IMR-90 (cell line): ENCODE data around the gene FGGY. TPM values are rescaled to one million over a fixed set of nuclear protein-coding genes. Genes with fewer than 3 reads are reported as not detected.

Experiments
- ATAC-seq: fragments of 200-7000 bp; cut with Tn5 transposase; 2 replicates; pipeline ENCODE4 v1.9.1; 2020; ENCODE audit warnings: low read depth, mild to moderate bottlenecking, moderate library complexity
- BruUV-seq: library from RNA; stranded (reverse); fragments of 400-500 nt; replicated peaks from 2 replicates; lab custom pipeline; 2021; lab: Mats Ljungman, UMichigan
- CTCF ChIA-PET: fragments of 300-600 bp; formaldehyde crosslinking; extraction: SDS; loops from one replicate; lab custom pipeline; 2021; ENCODE audit warnings: antibody characterized with exemption; lab: Yijun Ruan, JAX
- POLR2A ChIA-PET: fragments of 300-600 bp; sonication (Branson Sonifier 250); formaldehyde crosslinking; loops from one replicate; lab custom pipeline; 2022; ENCODE audit warnings: antibody characterized with exemption; ENCODE audit not compliant: unreplicated experiment; lab: Charles Lee
- DNase-seq: peaks from one replicate; pipeline ENCODE4 v3.0.0; 2013
- H2AFZ ChIP-seq: replicated peaks from 2 replicates; pipeline ENCODE3; 2013; ENCODE audit warnings: low read length, mild to moderate bottlenecking; ENCODE audit not compliant: poor library complexity
- H2AK5ac ChIP-seq: 2 replicates; pipeline ENCODE4 v1.6.1; 2013; ENCODE audit warnings: low read depth, low read length, inconsistent platforms
- H2AK9ac ChIP-seq: replicated peaks from 2 replicates; pipeline ENCODE3; 2013; ENCODE audit warnings: mild to moderate bottlenecking, low read depth, low read length, moderate library complexity; ENCODE audit not compliant: poor library complexity
- H2BK120ac ChIP-seq: 2 replicates; pipeline ENCODE4 v1.6.1; 2013; ENCODE audit warnings: low read depth, low read length, inconsistent platforms
- H2BK15ac ChIP-seq: 3 replicates; pipeline ENCODE4 v1.6.1; 2013; ENCODE audit warnings: low read depth, low read length, inconsistent platforms
- H2BK20ac ChIP-seq: 2 replicates; pipeline ENCODE4 v1.6.1; 2013; ENCODE audit warnings: low read depth, mild to moderate bottlenecking, inconsistent platforms, low read length, moderate library complexity
- H2BK5ac ChIP-seq: 2 replicates; pipeline ENCODE4 v1.6.1; 2013; ENCODE audit warnings: mild to moderate bottlenecking, low read depth, low read length, inconsistent platforms; ENCODE audit not compliant: poor library complexity, severe bottlenecking
- H3K14ac ChIP-seq: replicated peaks from 2 replicates; pipeline ENCODE4 v1.6.1; 2013; ENCODE audit warnings: low read depth, low read length, inconsistent platforms
- H3K18ac ChIP-seq: 2 replicates; pipeline ENCODE4 v1.6.1; 2013; ENCODE audit warnings: low read depth, low read length, control low read depth
- H3K23ac ChIP-seq: 2 replicates; pipeline ENCODE4 v1.6.1; 2013; ENCODE audit warnings: low read depth, low read length, inconsistent platforms
- H3K27ac ChIP-seq: 2 replicates; pipeline ENCODE4 v1.5.1; 2013; ENCODE audit warnings: mild to moderate bottlenecking, control low read depth, low read length; ENCODE audit not compliant: insufficient read depth
- H3K27me3 ChIP-seq: 2 replicates; pipeline ENCODE4 v1.6.1; 2013; ENCODE audit warnings: low read length; ENCODE audit not compliant: control insufficient read depth, insufficient read depth
- H3K36me3 ChIP-seq: 2 replicates; pipeline ENCODE4 v1.6.1; 2013; ENCODE audit warnings: low read length, mixed read lengths; ENCODE audit not compliant: control insufficient read depth, insufficient read depth
- H3K4ac ChIP-seq: 2 replicates; pipeline ENCODE4 v1.6.1; 2013; ENCODE audit warnings: low read depth, low read length, inconsistent platforms
- H3K4me1 ChIP-seq: 2 replicates; pipeline ENCODE4 v1.6.1; 2013; ENCODE audit warnings: low read length, mixed read lengths; ENCODE audit not compliant: control insufficient read depth, insufficient read depth
- H3K4me2 ChIP-seq: 2 replicates; pipeline ENCODE4 v1.6.1; 2013; ENCODE audit warnings: low read depth, mild to moderate bottlenecking, control low read depth, low read length, moderate library complexity
- H3K4me3 ChIP-seq: 2 replicates; pipeline ENCODE4 v1.5.1; 2013; ENCODE audit warnings: low read depth, mild to moderate bottlenecking, control low read depth, low read length, moderate library complexity; ENCODE audit not compliant: insufficient read depth
- H3K56ac ChIP-seq: 2 replicates; pipeline ENCODE4 v1.6.1; 2013; ENCODE audit warnings: low read length, inconsistent platforms; ENCODE audit not compliant: insufficient read depth; ENCODE audit errors: extremely low read depth
- H3K79me1 ChIP-seq, 2 experiments: 2 replicates each; pipeline ENCODE4 v1.6.1; 2013; ENCODE audit warnings: low read length in 2 of 2, inconsistent platforms in 1 of 2, low read depth in 1 of 2
- H3K9ac ChIP-seq: 2 replicates; pipeline ENCODE4 v1.6.1; 2013; ENCODE audit warnings: low read depth, low read length, control low read depth
- H3K9me1 ChIP-seq: 2 replicates; pipeline ENCODE4 v1.6.1; 2013; ENCODE audit warnings: low read length, inconsistent platforms; ENCODE audit not compliant: insufficient read depth
- H3K9me3 ChIP-seq: 2 replicates; pipeline ENCODE4 v1.6.1; 2013; ENCODE audit warnings: low read length; ENCODE audit not compliant: control insufficient read depth, insufficient read depth
- H4K20me1 ChIP-seq: 2 replicates; pipeline ENCODE4 v1.6.1; 2013; ENCODE audit warnings: low read length, inconsistent platforms; ENCODE audit not compliant: insufficient read depth
- H4K5ac ChIP-seq: 2 replicates; pipeline ENCODE4 v1.6.1; 2013; ENCODE audit warnings: mild to moderate bottlenecking, low read depth, low read length, control low read depth
- H4K8ac ChIP-seq, 2 experiments: 2 replicates each; pipeline ENCODE4 v1.6.1; 2013; ENCODE audit warnings: low read depth in 2 of 2, low read length in 2 of 2, control low read depth in 1 of 2, inconsistent platforms in 1 of 2
- H4K91ac ChIP-seq: 2 replicates; pipeline ENCODE4 v1.6.1; 2013; ENCODE audit warnings: low read depth, low read length, inconsistent platforms; ENCODE audit not compliant: insufficient read depth
- CEBPB ChIP-seq: IDR thresholded peaks from 2 replicates; pipeline ENCODE4 v1.6.1; 2012; ENCODE audit warnings: low read depth, low read length, improper control_type of control experiment
- CHD1 ChIP-seq: IDR thresholded peaks from 2 replicates; pipeline ENCODE4 v1.6.1; 2012; ENCODE audit warnings: low read depth, low read length, improper control_type of control experiment
- CTCF ChIP-seq: conservative IDR thresholded peaks from 2 replicates; pipeline ENCODE4 v1.5.1; 2012; ENCODE audit warnings: mild to moderate bottlenecking, low read depth, low read length, improper control_type of control experiment
- ELK1 ChIP-seq: fragments of 150-350 bp; IDR thresholded peaks from 2 replicates; pipeline ENCODE4 v1.6.1; 2016; ENCODE audit warnings: low read depth, mild to moderate bottlenecking, low read length, moderate library complexity, borderline replicate concordance
- FOS ChIP-seq: fragments of 150-350 bp; IDR thresholded peaks from 2 replicates; pipeline ENCODE4 v1.6.1; 2016; ENCODE audit warnings: low read depth, low read length
- MAFK ChIP-seq: IDR thresholded peaks from 2 replicates; pipeline ENCODE4 v1.6.1; 2012; ENCODE audit warnings: low read depth, low read length, improper control_type of control experiment
- MAZ ChIP-seq: IDR thresholded peaks from 2 replicates; pipeline ENCODE4 v1.6.1; 2012; ENCODE audit warnings: low read depth, mild to moderate bottlenecking, low read length, improper control_type of control experiment, moderate library complexity, borderline replicate concordance
- MXI1 ChIP-seq: IDR thresholded peaks from 2 replicates; pipeline ENCODE4 v1.6.1; 2012; ENCODE audit warnings: low read depth, mild to moderate bottlenecking, low read length, moderate library complexity, borderline replicate concordance
- NFE2L2 ChIP-seq: fragments of 150-350 bp; IDR thresholded peaks from 2 replicates; pipeline ENCODE4 v1.6.1; 2016; ENCODE audit warnings: low read depth, mild to moderate bottlenecking, low read length
- POLR2A ChIP-seq: IDR thresholded peaks from 2 replicates; pipeline ENCODE4 v1.6.1; 2012; ENCODE audit warnings: mild to moderate bottlenecking, low read depth, low read length
- RAD21 ChIP-seq: IDR thresholded peaks from 2 replicates; pipeline ENCODE4 v1.6.1; 2012; ENCODE audit warnings: low read length, improper control_type of control experiment
- RFX5 ChIP-seq: IDR thresholded peaks from 2 replicates; pipeline ENCODE4 v1.8.0; 2012; ENCODE audit warnings: low read depth, mild to moderate bottlenecking, low read length, moderate library complexity
- SMC3 ChIP-seq: fragments of 150-350 bp; IDR thresholded peaks from 2 replicates; pipeline ENCODE4 v1.6.1; 2016; ENCODE audit warnings: low read depth, mild to moderate bottlenecking, antibody characterized with exemption, low read length, moderate library complexity
- USF2 ChIP-seq: fragments of 150-350 bp; IDR thresholded peaks from 2 replicates; pipeline ENCODE4 v1.6.1; 2017; ENCODE audit warnings: mild to moderate bottlenecking, antibody characterized with exemption, low read length, low read depth
- WGBS, 2 experiments: methylation state at CpG; one replicate each; pipeline versions ENCODE4 v1.1.5 to v1.1.7; 2013; ENCODE audit warnings: missing lambda C conversion rate in 2 of 2; ENCODE audit not compliant: insufficient read length in 1 of 2; ENCODE audit errors: extremely low coverage in 2 of 2; 5-methylcytosine and 5-hydroxymethylcytosine counted together
- dilution Hi-C: fragments of 300-500 bp; cut with HindIII; formaldehyde crosslinking; loops from one replicate; pipeline ENCODE4 v1.14.3; 2018; ENCODE audit warnings: low sequenced_read_pairs; ENCODE audit not compliant: unreplicated experiment
- in situ Hi-C: fragments of 300-500 bp; cut with MboI; formaldehyde crosslinking; loops from 3 replicates; pipeline ENCODE4 v1.14.3; 2019; ENCODE audit warnings: low sequenced_read_pairs, inconsistent platforms, mixed read lengths
- intact Hi-C: fragments of 100-400 bp; cut with micrococcal nuclease; formaldehyde crosslinking; loops from 2 replicates; pipeline ENCODE4 v1.10.0; 2022
- polyA plus RNA-seq, 3 experiments: library from polyadenylated mRNA; depleted of rRNA; stranded (reverse); fragments of >200 nt; gene quantifications; 2 replicates each; pipeline ENCODE4 v1.2.3, GENCODE V29; 2012; ENCODE audit warnings: low replicate concordance in 1 of 3
- total RNA-seq: library from RNA; depleted of rRNA; stranded (reverse); fragments of >200 nt; gene quantifications from 2 replicates; pipeline ENCODE4 v1.2.3, GENCODE V29; 2012

The FGGY gene
- total and polyA plus RNA-seq, 2 of the 4 experiments (the other 2 are of a cell fraction) = 5.6 to 14.0 TPM

GRCh38 chr1:59682396-59683080, 385.6 kb downstream of the FGGY start:
- H3K36me3 ChIP-seq = no peaks in the 10 kb centered on the region
- peak overlapping the region; percentile 73 for H2BK120ac ChIP-seq
- no peaks in the 10 kb centered on the region for H3K79me1 ChIP-seq
- peak overlapping the region; percentile 17; the same call in 1 of the 2 replicates for H4K91ac ChIP-seq
- 80% methylated on average over 1 of the region's 5 CpGs; no CpG with 5 or more reads in 1 of the 2 experiments for WGBS, 2 experiments
- ChIA-PET CTCF (interaction anchor here (0.6 kb wide), 1 partner anchor 10 kb away, joined by 3 read pairs; no protein-coding TSS in a partner anchor), POLR2A (no interaction called here)
- no peak overlapping the region for H3K9ac ChIP-seq
- peak overlapping the region; percentile 80 for H2BK20ac ChIP-seq
- H2BK5ac ChIP-seq = no peak overlapping the region
- H2AFZ ChIP-seq = peak overlapping the region; percentile 15
- H2BK15ac ChIP-seq = peak overlapping the region; percentile 72; the same call in 2 of the 3 replicates
- H3K27ac ChIP-seq = no peak overlapping the region
- no TSS peak for BruUV-seq
- no peak overlapping the region for H3K4me3 ChIP-seq
- H2AK9ac ChIP-seq = peak overlapping the region; percentile 62
- DNase-seq (peak; percentile 77), ATAC-seq (peak; percentile 58)
- no peak overlapping the region for H4K5ac ChIP-seq
- H3K56ac ChIP-seq = no peak overlapping the region
- no peak overlapping the region for H3K4me2 ChIP-seq
- peaks cover 3% of the 10 kb centered on the region; the same call in 1 of the 2 replicates for H3K4me1 ChIP-seq
- H3K9me3 ChIP-seq = no peaks in the 10 kb centered on the region
- H3K18ac ChIP-seq = peak overlapping the region; percentile 39; the same call in 1 of the 2 replicates
- dilution Hi-C loops = no loop called here
- peak overlapping the region; percentile 61; the same call in 1 of the 2 replicates for H2AK5ac ChIP-seq
- H3K27me3 ChIP-seq = no peaks in the 10 kb centered on the region; the same call in 1 of the 2 replicates
- in situ Hi-C loops = no loop called here
- peak overlapping the region; percentile 60 for H3K4ac ChIP-seq
- H3K9me1 ChIP-seq = 0 out of 2 replicates have a peak, but pooled peaks cover 5% of the 10 kb centered on the region
- intact Hi-C loops = no loop called here
- no peak overlapping the region for H3K23ac ChIP-seq
- peak overlapping the region in 1 of 2 experiments; percentile 53; a peak in 1 of 4 replicates for H4K8ac ChIP-seq
- H4K20me1 ChIP-seq = no peaks in the 10 kb centered on the region
- H3K14ac ChIP-seq = peak overlapping the region; percentile 60; the same call in 1 of the 2 replicates
- no peak for TF ChIP-seq POLR2A
- no peak for TF ChIP-seq MAFK
- no peak for TF ChIP-seq MAZ
- TF ChIP-seq ELK1 = no peak
- TF ChIP-seq CTCF = no peak
- no peak for TF ChIP-seq MXI1
- no peak for TF ChIP-seq RFX5
- TF ChIP-seq USF2 = no peak
- peak; percentile 36; the same call in 1 of the 2 replicates for TF ChIP-seq CEBPB
- no peak for TF ChIP-seq NFE2L2
- TF ChIP-seq SMC3 = no peak
- no peak for TF ChIP-seq FOS
- no peak for TF ChIP-seq CHD1
- no peak for TF ChIP-seq RAD21
